ENCODE data around the gene MTG2. TPM values are rescaled to one million over a fixed set of nuclear protein-coding genes. Genes with fewer than 3 reads are reported as not detected.

Gene MTG2
- total and polyA plus RNA-seq, 2 experiments from 2014 or later, result 11.3 to 11.7 TPM

DNA sequence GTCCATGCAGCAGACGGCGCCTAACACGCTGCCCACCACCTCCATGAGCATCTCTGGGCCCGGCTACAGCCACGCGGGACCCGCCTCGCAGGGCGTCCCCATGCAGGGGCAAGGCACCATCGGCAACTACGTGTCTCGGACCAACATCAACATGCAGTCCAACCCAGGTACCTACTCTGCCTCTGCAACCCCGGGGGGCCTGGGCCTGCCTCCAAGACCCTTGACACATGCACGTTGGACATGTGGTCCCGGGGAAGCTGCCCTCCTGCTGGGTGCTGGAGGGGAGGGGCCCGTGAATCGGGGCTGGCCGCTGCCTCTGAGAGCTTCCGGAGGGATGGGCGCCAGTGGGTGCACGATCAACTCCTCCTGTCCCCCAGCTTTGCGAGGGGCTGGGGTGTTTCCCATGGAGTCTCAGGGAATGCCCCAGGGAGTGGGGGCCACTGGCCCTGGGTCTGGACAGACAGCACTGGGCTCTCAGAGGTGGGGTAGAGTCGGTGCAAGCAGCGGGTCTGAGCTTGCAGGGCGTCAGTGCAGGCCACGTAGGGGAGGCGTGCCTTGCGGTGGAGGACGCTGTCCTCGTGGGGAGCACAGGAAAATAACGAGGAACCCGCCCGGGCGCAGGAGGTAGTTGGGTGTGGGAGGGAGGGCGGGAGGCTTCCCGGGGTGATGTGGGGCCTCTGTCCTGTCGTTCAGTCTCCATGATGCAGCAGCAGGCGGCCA lies 19.9 kb upstream of the MTG2 start:
- ATAC-seq, result no peak
- no peak overlapping the region for H3K4me3 ChIP-seq
- peaks cover 7% of the 10 kb centered on the region for H3K79me2 ChIP-seq (replicated peaks; ENCODE audit: insufficient read depth)
- Mint-ChIP-seq H3K4me3 (no peak overlapping the region), H3K27me3 (ENCODE audit: insufficient read depth, low read depth, poor library complexity) (peaks cover 2% of the 10 kb centered on the region), H3K27ac (no peak overlapping the region), H3K4me1 (no peaks in the 10 kb centered on the region), H3K36me3 (ENCODE audit: low read depth) (peaks cover 55% of the 10 kb centered on the region), H3K9me3 (no peaks in the 10 kb centered on the region)
- H3K4me2 ChIP-seq, result no peak overlapping the region
- no peak overlapping the region for H2AFZ ChIP-seq
- no peaks in the 10 kb centered on the region; the same call in 1 of the 2 replicates for H4K20me1 ChIP-seq (replicated peaks; ENCODE audit: insufficient read depth)
- H3K9me2 ChIP-seq (ENCODE audit: insufficient read depth), result no peaks in the 10 kb centered on the region
- H3K36me3 ChIP-seq (ENCODE audit: insufficient read depth), result peaks cover 22% of the 10 kb centered on the region
- no peaks in the 10 kb centered on the region for H3F3A ChIP-seq (replicated peaks; ENCODE audit: low read depth)
- H3K27me3 ChIP-seq (ENCODE audit: insufficient read depth), result no peaks in the 10 kb centered on the region
- no peak for TF ChIP-seq CREB1 (CRISPR knock-in tag; IDR thresholded peaks at IDR 0.05; ENCODE audit: low read depth)
- TF ChIP-seq EZH2phosphoT487 (IDR thresholded peaks at IDR 0.05; ENCODE audit: unreplicated experiment), result no peak
- TF ChIP-seq NANOG (IDR thresholded peaks at IDR 0.05; ENCODE audit: borderline replicate concordance), result no peak
- TF ChIP-seq POLR2AphosphoS5 (IDR thresholded peaks at IDR 0.05; ENCODE audit: low read depth), result no peak
- no peak for TF ChIP-seq EZH2 (IDR thresholded peaks at IDR 0.05; ENCODE audit: low read depth, unreplicated experiment)
- TF ChIP-seq ETS1 (IDR thresholded peaks at IDR 0.05), result no peak
- TF ChIP-seq STAT1 (IDR thresholded peaks at IDR 0.05; ENCODE audit: unreplicated experiment), result no peak
- no peak for TF ChIP-seq ZNF331 (CRISPR knock-in tag; IDR thresholded peaks at IDR 0.05; ENCODE audit: low read depth)
- TF ChIP-seq, protein P1, sequence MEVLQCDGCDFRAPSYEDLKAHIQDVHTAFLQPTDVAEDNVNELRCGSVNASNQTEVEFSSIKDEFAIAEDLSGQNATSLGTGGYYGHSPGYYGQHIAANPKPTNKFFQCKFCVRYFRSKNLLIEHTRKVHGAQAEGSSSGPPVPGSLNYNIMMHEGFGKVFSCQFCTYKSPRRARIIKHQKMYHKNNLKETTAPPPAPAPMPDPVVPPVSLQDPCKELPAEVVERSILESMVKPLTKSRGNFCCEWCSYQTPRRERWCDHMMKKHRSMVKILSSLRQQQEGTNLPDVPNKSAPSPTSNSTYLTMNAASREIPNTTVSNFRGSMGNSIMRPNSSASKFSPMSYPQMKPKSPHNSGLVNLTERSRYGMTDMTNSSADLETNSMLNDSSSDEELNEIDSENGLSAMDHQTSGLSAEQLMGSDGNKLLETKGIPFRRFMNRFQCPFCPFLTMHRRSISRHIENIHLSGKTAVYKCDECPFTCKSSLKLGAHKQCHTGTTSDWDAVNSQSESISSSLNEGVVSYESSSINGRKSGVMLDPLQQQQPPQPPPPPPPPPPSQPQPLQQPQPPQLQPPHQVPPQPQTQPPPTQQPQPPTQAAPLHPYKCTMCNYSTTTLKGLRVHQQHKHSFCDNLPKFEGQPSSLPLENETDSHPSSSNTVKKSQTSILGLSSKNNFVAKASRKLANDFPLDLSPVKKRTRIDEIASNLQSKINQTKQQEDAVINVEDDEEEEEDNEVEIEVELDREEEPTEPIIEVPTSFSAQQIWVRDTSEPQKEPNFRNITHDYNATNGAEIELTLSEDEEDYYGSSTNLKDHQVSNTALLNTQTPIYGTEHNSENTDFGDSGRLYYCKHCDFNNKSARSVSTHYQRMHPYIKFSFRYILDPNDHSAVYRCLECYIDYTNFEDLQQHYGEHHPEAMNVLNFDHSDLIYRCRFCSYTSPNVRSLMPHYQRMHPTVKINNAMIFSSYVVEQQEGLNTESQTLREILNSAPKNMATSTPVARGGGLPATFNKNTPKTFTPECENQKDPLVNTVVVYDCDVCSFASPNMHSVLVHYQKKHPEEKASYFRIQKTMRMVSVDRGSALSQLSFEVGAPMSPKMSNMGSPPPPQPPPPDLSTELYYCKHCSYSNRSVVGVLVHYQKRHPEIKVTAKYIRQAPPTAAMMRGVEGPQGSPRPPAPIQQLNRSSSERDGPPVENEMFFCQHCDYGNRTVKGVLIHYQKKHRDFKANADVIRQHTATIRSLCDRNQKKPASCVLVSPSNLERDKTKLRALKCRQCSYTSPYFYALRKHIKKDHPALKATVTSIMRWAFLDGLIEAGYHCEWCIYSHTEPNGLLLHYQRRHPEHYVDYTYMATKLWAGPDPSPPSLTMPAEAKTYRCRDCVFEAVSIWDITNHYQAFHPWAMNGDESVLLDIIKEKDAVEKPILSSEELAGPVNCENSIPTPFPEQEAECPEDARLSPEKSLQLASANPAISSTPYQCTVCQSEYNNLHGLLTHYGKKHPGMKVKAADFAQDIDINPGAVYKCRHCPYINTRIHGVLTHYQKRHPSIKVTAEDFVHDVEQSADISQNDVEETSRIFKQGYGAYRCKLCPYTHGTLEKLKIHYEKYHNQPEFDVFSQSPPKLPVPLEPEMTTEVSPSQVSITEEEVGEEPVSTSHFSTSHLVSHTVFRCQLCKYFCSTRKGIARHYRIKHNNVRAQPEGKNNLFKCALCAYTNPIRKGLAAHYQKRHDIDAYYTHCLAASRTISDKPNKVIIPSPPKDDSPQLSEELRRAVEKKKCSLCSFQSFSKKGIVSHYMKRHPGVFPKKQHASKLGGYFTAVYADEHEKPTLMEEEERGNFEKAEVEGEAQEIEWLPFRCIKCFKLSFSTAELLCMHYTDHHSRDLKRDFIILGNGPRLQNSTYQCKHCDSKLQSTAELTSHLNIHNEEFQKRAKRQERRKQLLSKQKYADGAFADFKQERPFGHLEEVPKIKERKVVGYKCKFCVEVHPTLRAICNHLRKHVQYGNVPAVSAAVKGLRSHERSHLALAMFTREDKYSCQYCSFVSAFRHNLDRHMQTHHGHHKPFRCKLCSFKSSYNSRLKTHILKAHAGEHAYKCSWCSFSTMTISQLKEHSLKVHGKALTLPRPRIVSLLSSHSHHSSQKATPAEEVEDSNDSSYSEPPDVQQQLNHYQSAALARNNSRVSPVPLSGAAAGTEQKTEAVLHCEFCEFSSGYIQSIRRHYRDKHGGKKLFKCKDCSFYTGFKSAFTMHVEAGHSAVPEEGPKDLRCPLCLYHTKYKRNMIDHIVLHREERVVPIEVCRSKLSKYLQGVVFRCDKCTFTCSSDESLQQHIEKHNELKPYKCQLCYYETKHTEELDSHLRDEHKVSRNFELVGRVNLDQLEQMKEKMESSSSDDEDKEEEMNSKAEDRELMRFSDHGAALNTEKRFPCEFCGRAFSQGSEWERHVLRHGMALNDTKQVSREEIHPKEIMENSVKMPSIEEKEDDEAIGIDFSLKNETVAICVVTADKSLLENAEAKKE (CRISPR knock-in tag; IDR thresholded peaks at IDR 0.05), result no peak
- TF ChIP-seq JUNB (IDR thresholded peaks at IDR 0.05; ENCODE audit: unreplicated experiment), result no peak
- TF ChIP-seq, protein P2, sequence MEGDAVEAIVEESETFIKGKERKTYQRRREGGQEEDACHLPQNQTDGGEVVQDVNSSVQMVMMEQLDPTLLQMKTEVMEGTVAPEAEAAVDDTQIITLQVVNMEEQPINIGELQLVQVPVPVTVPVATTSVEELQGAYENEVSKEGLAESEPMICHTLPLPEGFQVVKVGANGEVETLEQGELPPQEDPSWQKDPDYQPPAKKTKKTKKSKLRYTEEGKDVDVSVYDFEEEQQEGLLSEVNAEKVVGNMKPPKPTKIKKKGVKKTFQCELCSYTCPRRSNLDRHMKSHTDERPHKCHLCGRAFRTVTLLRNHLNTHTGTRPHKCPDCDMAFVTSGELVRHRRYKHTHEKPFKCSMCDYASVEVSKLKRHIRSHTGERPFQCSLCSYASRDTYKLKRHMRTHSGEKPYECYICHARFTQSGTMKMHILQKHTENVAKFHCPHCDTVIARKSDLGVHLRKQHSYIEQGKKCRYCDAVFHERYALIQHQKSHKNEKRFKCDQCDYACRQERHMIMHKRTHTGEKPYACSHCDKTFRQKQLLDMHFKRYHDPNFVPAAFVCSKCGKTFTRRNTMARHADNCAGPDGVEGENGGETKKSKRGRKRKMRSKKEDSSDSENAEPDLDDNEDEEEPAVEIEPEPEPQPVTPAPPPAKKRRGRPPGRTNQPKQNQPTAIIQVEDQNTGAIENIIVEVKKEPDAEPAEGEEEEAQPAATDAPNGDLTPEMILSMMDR (conservative IDR thresholded peaks at IDR 0.05; ENCODE audit: low read depth in 2 of 2), result no peak
- TF ChIP-seq REST (IDR thresholded peaks at IDR 0.05; ENCODE audit: unreplicated experiment), result no peak
- TF ChIP-seq ZNF114 (CRISPR knock-in tag; IDR thresholded peaks at IDR 0.05), result no peak
- no peak overlapping the region for H3K27ac ChIP-seq (ENCODE audit: low read depth)
- no peak for DNase-seq (ENCODE audit: low spot score)
- no peaks in the 10 kb centered on the region for H3K4me1 ChIP-seq (ENCODE audit: insufficient read depth)

Measured in GM23338 (cell line).